Colon (tissue), 2 donors: ENCODE results near the gene RBFOX2.

Experiments used
- FAIRE-seq: peaks from 2 replicates; lab custom pipeline; 2012; peaks lifted over from hg19 to GRCh38; lab: Jason Lieb, UNC
- donor health status: control.
- donor health status: control.

The RBFOX2 gene

GRCh38 chr22:35862697-35863096, 165.9 kb downstream of the RBFOX2 start:
- no peak for FAIRE-seq

GRCh38 chr22:35861451-35861850, 167.2 kb downstream of the RBFOX2 start:
- FAIRE-seq = peak; percentile 18

- no peak for FAIRE-seq
Observed at GRCh38 chr22:35860837-35861236, 167.8 kb downstream of the RBFOX2 start.

GRCh38 chr22:35860087-35860733, 168.4 kb downstream of the RBFOX2 start:
- no peak for FAIRE-seq

- no peak for FAIRE-seq
Observed at GRCh38 chr22:35854334-35854733, 174.3 kb downstream of the RBFOX2 start.

GRCh38 chr22:35852076-35852475, 176.5 kb downstream of the RBFOX2 start:
- FAIRE-seq = peak; percentile 77

GRCh38 chr22:35850831-35851230, 177.8 kb downstream of the RBFOX2 start:
- no peak for FAIRE-seq

- FAIRE-seq = no peak
Observed at GRCh38 chr22:35846804-35847203, 181.8 kb downstream of the RBFOX2 start.

GRCh38 chr22:35844886-35845285, 183.7 kb downstream of the RBFOX2 start:
- FAIRE-seq = no peak

GRCh38 chr22:35842954-35843353, 185.7 kb downstream of the RBFOX2 start:
- FAIRE-seq = no peak

- FAIRE-seq = no peak
Observed at GRCh38 chr22:35842519-35842913, 186.1 kb downstream of the RBFOX2 start.

GRCh38 chr22:35841907-35842518, 186.6 kb downstream of the RBFOX2 start:
- FAIRE-seq = no peak

GRCh38 chr22:35840302-35840739, 188.3 kb downstream of the RBFOX2 start:
- no peak for FAIRE-seq

GRCh38 chr22:35839841-35840301, 188.8 kb downstream of the RBFOX2 start:
- no peak for FAIRE-seq

- FAIRE-seq = no peak
Observed at GRCh38 chr22:35838855-35839576, 189.6 kb downstream of the RBFOX2 start.

- FAIRE-seq = no peak
Observed at GRCh38 chr22:35837101-35837727, 191.4 kb downstream of the RBFOX2 start.

- no peak for FAIRE-seq
Observed at GRCh38 chr22:35835998-35836691, 192.5 kb downstream of the RBFOX2 start.

- no peak for FAIRE-seq
Observed at GRCh38 chr22:35835267-35835997, 193.2 kb downstream of the RBFOX2 start.

GRCh38 chr22:35834061-35834460, 194.6 kb downstream of the RBFOX2 start:
- no peak for FAIRE-seq

- FAIRE-seq = no peak
Observed at GRCh38 chr22:35830305-35830704, 198.3 kb downstream of the RBFOX2 start.

GRCh38 chr22:35824256-35824655, 204.4 kb downstream of the RBFOX2 start:
- FAIRE-seq = no peak
